Spinal cord (tissue), 10 donors: Measurements from ENCODE around the gene GDPD5. TPM values are rescaled to one million over a fixed set of nuclear protein-coding genes. Genes with fewer than 3 reads are reported as not detected.
A peak's percentile ranks its signal among the peaks of the same experiment; 100 is the strongest.

Experiments used
- DNase-seq, 6 donors: peaks; one replicate each; pipeline versions ENCODE4 v3.0.0 to v3.0.0-alpha.2; 2013 to 2015; ENCODE audit warnings: low spot score in 6 of 6, low read depth in 4 of 6
- H3K27ac ChIP-seq: one replicate; pipeline ENCODE4 v1.5.1; 2013; ENCODE audit warnings: low read depth, low read length, control low read depth
- H3K27me3 ChIP-seq: one replicate; pipeline ENCODE4 v1.6.1; 2013; ENCODE audit warnings: low read length; ENCODE audit not compliant: control insufficient read depth, insufficient read depth
- H3K36me3 ChIP-seq: one replicate; pipeline ENCODE4 v1.6.1; 2013; ENCODE audit warnings: low read length; ENCODE audit not compliant: control insufficient read depth, insufficient read depth
- H3K4me1 ChIP-seq: one replicate; pipeline ENCODE4 v1.6.1; 2013; ENCODE audit warnings: low read length; ENCODE audit not compliant: control insufficient read depth, insufficient read depth
- H3K4me3 ChIP-seq: one replicate; pipeline ENCODE4 v1.5.1; 2013; ENCODE audit warnings: low read depth, low read length, control low read depth
- H3K9me3 ChIP-seq: one replicate; pipeline ENCODE4 v1.6.1; 2013; ENCODE audit warnings: low read length; ENCODE audit not compliant: control insufficient read depth, insufficient read depth
- WGBS: methylation state at CpG from one replicate; pipeline ENCODE4 v1.1.5; 2013; ENCODE audit warnings: missing lambda C conversion rate; ENCODE audit not compliant: insufficient coverage; 5-methylcytosine and 5-hydroxymethylcytosine counted together
- polyA plus RNA-seq, 2 donors: library from polyadenylated mRNA; unstranded; fragments of 120-200 nt; gene quantifications; one replicate each; pipeline ENCODE4 v1.2.1, GENCODE V29; 2013; ENCODE audit not compliant: insufficient read length in 2 of 2
- total RNA-seq, 2 donors: library from RNA; depleted of rRNA in 1 of 2; stranded (reverse); fragments of 120-200 nt in 1 of 2; fragments of >200 nt in 1 of 2; gene quantifications; one replicate each; pipeline versions ENCODE4 v1.2.3 to v1.2.4, GENCODE V29; 2013 to 2014
- donor health status: healthy.

GDPD5 gene
- total and polyA plus RNA-seq, 4 donors: 13.7 to 48.4 (median 32.1) TPM

DNA sequence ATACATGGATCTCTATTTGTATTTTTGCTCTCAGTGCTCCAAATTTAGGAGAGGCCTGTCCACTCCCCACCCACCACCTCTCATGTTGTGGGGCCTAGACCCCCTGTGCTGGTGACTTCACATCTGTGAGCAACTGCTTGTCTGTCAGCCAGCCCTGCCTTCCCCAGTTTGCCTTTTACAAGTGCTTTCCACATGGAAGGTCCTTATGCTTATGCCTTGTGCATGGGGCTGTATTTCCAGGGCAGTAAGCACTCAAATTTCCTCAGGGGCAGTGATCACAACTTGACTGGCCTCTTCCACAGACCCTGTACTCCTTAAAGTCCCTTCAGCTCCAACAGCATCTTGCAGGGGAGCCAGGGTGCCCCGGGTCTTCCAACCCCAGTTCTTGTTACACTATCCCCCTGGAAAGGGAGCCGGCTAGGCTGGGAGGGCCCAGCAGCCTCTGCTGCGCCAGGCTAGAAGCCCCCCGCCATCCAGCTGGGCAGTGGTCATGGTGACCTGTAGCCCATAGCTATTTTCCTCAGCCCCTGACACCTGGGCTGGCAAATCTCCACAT lies 29.9 kb downstream of the GDPD5 start:
- Histone ChIP-seq H3K4me1 (peaks cover 15% of the 10 kb centered on the region), H3K27ac (peak overlapping the region; percentile 0), H3K27me3 (no peaks in the 10 kb centered on the region), H3K4me3 (no peak overlapping the region), H3K9me3 (no peaks in the 10 kb centered on the region), H3K36me3 (no peaks in the 10 kb centered on the region)
- 70% methylated on average over 4 of the region's 4 CpGs for WGBS
- DNase-seq: no peak

DNA sequence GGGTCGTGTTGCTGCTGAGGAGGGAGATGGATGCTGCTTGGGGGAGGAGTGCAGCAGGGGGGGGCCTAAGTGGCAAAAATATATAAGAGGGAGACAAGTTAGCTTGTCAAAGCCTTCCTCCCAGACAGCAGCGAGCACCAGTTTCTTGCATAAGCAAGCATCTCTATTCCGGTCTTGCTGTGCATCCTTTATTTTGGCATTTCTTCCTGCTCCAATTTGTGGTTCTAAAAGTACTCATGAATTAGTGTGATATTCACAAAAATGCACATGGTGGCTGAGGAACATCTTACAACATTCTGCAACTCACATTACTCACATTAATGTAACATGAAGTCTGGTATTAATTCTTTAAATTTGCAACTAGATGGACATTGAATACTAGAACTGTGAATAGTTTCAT lies 32.1 kb downstream of the GDPD5 start:
- Histone ChIP-seq H3K36me3 (no peaks in the 10 kb centered on the region), H3K4me3 (no peak overlapping the region), H3K27ac (no peak overlapping the region), H3K27me3 (no peaks in the 10 kb centered on the region), H3K4me1 (peaks cover 11% of the 10 kb centered on the region), H3K9me3 (no peaks in the 10 kb centered on the region)
- 55% methylated on average over 1 of the region's 3 CpGs for WGBS
- DNase-seq: no peak

DNA sequence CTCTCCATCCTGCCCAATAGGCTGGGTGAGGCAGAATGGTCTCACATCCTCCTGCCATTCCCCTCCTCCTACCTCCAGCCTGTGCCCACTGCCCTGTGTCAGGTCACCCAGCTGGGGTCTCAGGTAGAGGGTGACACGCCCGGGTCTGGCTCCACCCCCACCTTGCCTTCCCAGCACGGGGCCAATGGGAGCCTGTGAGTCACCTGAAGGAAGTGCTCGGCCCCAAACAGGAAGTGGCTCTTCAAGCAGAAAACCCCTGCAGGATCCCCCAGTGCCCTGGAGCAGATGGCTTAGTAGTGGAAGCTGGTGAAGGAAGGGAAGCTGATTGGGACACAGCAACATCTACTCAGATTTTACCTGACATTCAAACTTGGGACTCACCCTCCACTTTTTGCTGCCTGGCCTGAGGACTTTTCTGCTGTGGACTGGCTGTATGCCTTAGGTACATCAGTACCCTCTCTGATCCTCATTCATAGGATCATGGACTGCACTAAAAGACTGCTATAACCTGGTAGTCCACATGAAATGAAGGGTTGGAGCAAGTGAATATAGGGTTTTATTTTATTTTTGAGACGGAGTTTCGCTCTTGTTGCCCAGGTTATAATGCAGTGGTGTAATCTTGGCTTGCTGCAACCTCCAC lies 33.4 kb downstream of the GDPD5 start:
- no peak for DNase-seq
- H3K27me3 ChIP-seq: no peaks in the 10 kb centered on the region
- H3K9me3 ChIP-seq: no peaks in the 10 kb centered on the region
- H3K27ac ChIP-seq: no peak overlapping the region
- no peak overlapping the region for H3K4me3 ChIP-seq
- peaks cover under 1% of the 10 kb centered on the region for H3K36me3 ChIP-seq
- 52% methylated on average over 6 of the region's 6 CpGs for WGBS
- peaks cover 11% of the 10 kb centered on the region for H3K4me1 ChIP-seq

DNA sequence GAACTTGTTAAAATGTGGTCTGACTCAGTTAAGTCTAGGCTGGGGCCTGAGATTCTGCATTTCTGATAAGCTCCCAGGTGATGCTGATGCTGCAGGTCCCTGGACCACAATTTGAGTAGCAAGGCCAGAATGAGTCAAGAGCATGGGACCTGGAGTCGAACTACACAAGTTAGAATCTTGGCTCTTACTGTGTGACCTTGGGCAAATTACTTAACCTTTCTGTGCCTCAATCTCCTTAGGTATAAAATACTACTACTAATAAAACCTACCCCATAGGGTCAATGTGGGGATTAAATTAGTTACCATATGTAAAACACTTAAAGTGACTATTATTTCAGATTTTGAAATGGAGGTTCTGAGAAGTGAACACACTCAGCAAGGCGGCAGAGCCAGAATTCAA lies 34.3 kb downstream of the GDPD5 start:
- Histone ChIP-seq H3K27me3 (no peaks in the 10 kb centered on the region), H3K4me1 (peaks cover 10% of the 10 kb centered on the region), H3K27ac (no peak overlapping the region), H3K9me3 (no peaks in the 10 kb centered on the region), H3K4me3 (no peak overlapping the region), H3K36me3 (peaks cover 2% of the 10 kb centered on the region)
- DNase-seq: no peak
- 100% methylated on average over 1 of the region's 2 CpGs for WGBS

DNA sequence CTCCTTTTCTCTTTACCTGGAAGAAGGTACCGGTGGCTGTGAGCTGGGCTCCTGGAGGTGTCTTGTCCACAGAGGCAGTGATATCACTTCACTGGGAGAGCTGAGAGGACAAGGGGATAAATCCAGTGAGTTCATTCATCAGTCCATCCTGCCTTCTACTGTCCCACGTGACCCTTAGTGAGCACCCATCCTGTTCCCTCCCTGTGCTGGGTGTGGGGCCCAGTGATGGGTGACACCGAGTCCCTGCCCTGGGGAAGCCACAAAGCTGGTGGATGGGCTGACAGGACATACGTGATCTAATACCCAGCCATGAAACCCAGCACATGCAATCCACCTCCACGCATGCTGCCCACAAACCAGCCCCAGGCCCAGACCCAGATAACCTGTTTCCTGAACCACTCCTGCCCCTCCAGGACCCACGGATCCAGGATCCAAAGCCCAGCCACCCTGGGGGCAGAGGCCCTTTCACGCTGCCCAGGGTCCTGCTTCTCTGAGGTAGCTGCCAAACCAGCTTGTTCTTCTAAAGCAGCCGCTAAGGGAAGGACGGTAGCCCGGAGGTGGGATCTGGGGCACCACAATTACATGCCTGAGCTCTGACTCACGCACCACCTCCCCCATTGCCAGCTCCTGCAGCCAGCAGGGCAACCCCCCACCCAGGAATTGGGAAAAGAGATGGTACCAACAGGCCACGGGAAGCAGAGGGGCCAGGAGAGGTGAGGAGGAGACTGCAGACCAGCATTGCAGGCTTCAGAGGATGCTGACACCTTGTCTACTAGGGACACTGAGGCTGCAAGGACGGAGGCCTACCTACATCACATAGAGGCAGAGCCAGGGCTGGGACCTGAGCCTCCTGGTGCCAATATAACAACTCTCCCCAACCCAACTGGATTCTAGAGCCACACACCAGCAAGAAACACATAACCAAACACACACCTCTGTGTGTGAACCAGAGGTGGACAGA lies 35.2 kb downstream of the GDPD5 start:
- 69% methylated on average over 7 of the region's 13 CpGs for WGBS
- H3K27me3 ChIP-seq: no peaks in the 10 kb centered on the region
- DNase-seq: no peak
- H3K27ac ChIP-seq: no peak overlapping the region
- peaks cover 3% of the 10 kb centered on the region for H3K4me1 ChIP-seq
- H3K36me3 ChIP-seq: peaks cover 2% of the 10 kb centered on the region
- no peak overlapping the region for H3K4me3 ChIP-seq
- no peaks in the 10 kb centered on the region for H3K9me3 ChIP-seq

DNA sequence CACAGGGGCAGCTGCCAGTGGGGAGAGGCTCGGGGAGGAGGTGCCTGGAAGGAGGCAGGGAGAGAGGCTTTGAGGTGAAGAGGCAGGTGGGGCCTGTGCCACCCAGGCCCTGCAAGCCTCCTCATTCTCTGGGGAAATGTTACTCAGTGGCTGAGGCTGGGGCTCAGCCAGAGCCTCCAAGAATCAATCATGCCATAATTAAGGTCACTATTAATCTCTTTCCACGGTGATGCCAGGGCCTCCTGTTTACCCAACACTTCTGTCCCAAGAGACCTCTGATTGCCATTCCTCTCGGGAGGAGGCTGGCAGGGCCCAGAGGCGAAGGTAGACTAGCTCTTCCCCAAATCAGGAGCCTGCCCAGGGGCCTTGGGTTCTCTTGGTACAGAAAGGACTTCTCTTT lies 38.4 kb downstream of the GDPD5 start:
- H3K4me1 ChIP-seq: peaks cover 6% of the 10 kb centered on the region
- DNase-seq: no peak
- WGBS: 74% methylated on average over 4 of the region's 4 CpGs
- H3K4me3 ChIP-seq: no peak overlapping the region
- peaks cover 4% of the 10 kb centered on the region for H3K36me3 ChIP-seq
- no peaks in the 10 kb centered on the region for H3K27me3 ChIP-seq
- H3K9me3 ChIP-seq: no peaks in the 10 kb centered on the region
- no peak overlapping the region for H3K27ac ChIP-seq

DNA sequence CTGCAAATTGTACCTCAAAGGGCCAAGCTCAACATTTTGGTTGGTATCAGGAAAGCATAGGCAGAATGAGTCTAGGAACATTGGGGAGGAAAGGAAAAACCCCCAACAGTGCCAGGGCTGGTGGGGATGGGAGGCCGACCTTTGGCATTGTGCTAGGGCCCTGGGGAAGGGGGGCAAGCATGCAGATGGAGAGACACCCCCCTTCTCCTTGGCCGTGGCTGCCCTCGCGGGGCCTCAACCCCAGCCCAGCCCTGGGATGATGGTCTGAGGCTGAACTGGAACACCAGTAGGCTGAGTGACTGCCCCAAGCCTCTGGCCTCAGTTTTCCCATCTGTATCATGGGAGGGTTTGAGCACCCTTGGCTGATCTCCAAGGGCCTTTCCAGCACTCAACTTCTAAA lies 40.0 kb downstream of the GDPD5 start:
- Histone ChIP-seq H3K9me3 (no peaks in the 10 kb centered on the region), H3K36me3 (peaks cover 10% of the 10 kb centered on the region), H3K4me1 (peaks cover 14% of the 10 kb centered on the region), H3K27ac (no peak overlapping the region), H3K27me3 (no peaks in the 10 kb centered on the region), H3K4me3 (no peak overlapping the region)
- DNase-seq: no peak
- 90% methylated on average over 2 of the region's 4 CpGs for WGBS

DNA sequence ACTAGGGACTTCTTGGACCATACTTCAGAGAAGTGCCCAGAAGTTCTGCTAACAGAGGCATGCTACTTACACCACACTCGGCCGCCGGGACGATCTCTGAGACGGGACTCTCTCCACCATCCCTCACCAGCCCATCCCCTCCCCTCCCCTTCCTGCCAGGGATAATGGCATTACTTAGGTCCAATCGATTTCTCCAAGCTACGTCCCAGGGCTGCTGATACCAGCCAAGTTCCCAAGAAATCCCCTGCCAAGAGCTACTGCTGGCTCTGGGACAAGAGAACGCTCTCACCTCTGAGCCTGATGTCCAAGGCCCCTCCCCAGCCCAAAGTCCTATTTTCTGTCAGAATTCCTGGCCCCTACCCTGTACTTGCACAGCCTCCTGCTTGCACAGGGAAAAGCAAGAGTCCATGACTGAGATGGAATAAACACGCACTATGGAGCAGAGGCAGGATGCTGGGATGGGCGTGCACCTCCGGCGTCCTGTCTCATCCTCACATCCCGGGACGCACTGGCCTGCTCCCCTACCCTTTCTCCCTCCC lies 42.7 kb downstream of the GDPD5 start:
- Histone ChIP-seq H3K27me3 (no peaks in the 10 kb centered on the region), H3K36me3 (peaks cover 10% of the 10 kb centered on the region), H3K4me3 (no peak overlapping the region), H3K4me1 (peaks cover 21% of the 10 kb centered on the region), H3K27ac (no peak overlapping the region), H3K9me3 (no peaks in the 10 kb centered on the region)
- peak in 1 of 6 donors; percentile 32 for DNase-seq
- WGBS: 59% methylated on average over 14 of the region's 14 CpGs

DNA sequence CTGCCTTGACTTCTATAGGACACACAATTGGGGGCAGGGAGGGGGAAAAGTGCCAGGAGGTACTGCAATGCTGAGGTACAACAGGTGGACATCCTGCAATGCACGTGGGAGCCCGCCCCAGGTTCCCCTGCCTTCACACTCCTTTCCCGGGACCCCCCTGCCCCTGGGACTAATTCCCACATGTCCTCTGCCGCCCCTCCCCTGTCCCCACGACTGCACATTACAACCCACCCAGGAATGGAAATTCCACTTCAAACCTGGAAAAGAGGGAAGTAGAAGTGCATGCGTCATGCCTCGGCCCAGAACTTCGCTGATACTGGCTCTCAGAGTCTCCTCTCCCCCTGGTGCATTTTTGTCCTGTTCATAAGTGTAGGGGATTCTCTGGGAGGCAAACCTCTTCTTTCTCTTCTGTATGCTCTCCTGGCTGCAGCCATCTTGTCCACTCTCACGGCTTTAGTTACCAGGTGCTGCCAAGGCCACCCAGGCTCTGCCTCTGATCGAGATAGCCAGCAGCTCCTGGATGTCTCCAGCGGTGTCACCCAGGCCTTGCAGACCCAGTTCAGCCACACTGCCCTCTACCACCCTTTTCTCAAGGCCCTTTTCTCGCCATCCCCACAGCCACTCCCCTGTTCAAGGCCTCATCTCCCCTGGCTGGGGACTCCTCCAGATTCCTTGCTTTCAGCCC lies 43.7 kb downstream of the GDPD5 start:
- Histone ChIP-seq H3K36me3 (peaks cover 17% of the 10 kb centered on the region), H3K27ac (no peak overlapping the region), H3K4me1 (peaks cover 30% of the 10 kb centered on the region), H3K27me3 (no peaks in the 10 kb centered on the region), H3K4me3 (no peak overlapping the region), H3K9me3 (no peaks in the 10 kb centered on the region)
- WGBS: 81% methylated on average over 5 of the region's 12 CpGs
- no peak for DNase-seq
